HG03159 (cell line): ENCODE data around the gene KIF17.

Experiments
- ATAC-seq: cut with Tn5 transposase; IDR thresholded peaks from one replicate; pipeline ENCODE4 v1.9.1; 2021; ENCODE audit warnings: mild to moderate bottlenecking, moderate library complexity; ENCODE audit not compliant: unreplicated experiment

Gene KIF17

DNA sequence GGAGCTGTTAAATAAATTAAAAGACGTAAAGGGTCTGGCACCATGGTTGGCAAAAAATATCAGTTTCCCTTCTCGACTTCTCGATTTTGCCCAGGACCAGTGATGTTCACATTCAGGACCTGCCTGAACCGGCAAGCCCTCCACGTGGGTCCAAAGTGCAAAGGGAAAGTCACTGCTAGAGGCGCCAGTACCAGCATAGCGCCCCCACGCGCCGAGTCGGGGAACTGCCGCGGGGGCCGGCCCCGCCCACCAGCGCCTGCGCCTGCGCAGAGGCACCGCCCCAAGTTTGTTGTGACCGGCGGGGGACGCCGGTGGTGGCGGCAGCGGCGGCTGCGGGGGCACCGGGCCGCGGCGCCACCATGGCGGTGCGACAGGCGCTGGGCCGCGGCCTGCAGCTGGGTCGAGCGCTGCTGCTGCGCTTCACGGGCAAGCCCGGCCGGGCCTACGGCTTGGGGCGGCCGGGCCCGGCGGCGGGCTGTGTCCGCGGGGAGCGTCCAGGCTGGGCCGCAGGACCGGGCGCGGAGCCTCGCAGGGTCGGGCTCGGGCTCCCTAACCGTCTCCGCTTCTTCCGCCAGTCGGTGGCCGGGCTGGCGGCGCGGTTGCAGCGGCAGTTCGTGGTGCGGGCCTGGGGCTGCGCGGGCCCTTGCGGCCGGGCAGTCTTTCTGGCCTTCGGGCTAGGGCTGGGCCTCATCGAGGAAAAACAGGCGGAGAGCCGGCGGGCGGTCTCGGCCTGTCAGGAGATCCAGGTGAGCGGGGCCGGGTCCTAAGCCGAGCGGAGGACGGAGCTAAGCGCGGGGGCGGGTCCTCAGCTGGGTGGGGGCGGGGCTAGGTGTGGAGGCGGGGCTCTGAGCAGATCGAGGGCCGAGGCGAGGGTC is 84.4 kb downstream of the KIF17 start, which contains the start of gene PINK1:
TSS of gene PINK1 (plus strand) at position 269 of the 875 bp plus-strand sequence. CDS start at position 360, 91 bp downstream.
- ATAC-seq = peak; percentile 51

DNA sequence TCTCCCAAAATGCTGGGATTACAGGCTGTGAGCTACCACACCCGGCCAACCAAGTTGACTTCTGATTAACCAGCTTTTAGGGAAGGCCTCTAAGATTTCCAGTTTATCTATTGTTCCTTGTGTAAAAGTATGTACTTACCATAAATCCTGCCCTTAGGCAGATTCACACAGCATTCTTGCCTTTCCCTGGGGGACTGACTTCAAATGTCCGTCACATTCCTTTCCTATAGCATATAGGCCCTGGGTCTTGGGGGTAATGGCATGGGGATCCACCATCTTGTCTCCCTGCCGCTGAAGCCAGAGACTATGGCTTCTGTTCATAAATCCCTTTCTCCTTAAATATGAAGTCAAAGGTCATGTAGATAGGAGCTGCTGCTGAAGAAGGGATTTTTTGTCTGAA is 85.4 kb downstream of the KIF17 start:
- no peak for ATAC-seq

DNA sequence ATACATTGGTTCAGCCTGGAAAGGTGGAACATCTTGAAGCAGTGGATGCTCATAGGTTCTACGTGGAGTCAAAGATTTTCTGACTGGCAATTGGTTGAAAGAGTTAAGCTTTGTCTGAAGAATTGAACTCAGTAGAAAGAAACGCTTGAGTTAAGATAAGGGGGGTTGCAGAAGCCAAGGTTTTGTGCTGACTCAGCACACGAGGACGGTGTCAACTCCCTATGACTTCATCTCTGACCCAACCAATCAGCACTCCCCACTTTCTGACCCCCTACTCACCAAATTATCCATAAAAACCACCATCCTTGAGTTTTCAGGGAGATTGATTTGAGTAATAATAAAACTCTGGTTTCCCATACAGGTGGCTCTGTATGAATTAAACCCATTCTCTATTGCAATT is 87.1 kb downstream of the KIF17 start:
- ATAC-seq = no peak

DNA sequence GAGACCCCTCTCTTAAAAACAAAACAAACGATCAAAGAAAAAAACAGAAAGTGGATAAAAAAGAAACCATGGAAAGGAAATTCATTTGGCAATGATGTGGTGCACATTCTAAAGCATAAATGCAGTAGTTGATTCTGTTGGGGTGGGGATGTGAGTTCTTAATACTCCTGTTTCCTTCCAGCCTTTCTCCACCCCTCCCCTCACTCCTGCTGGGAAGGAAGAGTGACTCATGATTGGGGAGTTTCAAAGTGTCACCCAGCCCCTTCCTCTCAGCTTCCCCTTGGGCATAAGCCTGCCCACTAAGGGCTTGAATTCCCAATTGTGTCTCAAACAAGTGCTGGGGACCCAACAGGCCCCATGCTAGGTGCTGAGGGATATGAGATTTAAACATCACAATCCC is 91.3 kb downstream of the KIF17 start:
- ATAC-seq = no peak

DNA sequence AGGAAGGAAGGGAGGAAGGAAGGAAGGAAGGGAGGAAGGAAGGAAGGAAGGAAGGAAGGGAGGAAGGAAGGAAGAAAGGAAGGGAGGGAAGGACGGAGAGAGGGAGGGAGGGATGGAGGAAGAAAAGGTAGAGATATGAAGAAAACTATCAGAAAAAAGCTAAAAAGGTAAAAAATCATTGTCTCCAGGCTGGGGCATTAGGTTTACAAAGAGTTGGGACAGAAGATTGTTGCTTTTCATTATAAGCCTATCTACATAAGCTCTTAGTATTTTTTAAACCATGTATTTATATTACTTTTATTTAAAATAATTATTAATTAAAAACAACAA is 91.7 kb downstream of the KIF17 start:
- no peak for ATAC-seq

DNA sequence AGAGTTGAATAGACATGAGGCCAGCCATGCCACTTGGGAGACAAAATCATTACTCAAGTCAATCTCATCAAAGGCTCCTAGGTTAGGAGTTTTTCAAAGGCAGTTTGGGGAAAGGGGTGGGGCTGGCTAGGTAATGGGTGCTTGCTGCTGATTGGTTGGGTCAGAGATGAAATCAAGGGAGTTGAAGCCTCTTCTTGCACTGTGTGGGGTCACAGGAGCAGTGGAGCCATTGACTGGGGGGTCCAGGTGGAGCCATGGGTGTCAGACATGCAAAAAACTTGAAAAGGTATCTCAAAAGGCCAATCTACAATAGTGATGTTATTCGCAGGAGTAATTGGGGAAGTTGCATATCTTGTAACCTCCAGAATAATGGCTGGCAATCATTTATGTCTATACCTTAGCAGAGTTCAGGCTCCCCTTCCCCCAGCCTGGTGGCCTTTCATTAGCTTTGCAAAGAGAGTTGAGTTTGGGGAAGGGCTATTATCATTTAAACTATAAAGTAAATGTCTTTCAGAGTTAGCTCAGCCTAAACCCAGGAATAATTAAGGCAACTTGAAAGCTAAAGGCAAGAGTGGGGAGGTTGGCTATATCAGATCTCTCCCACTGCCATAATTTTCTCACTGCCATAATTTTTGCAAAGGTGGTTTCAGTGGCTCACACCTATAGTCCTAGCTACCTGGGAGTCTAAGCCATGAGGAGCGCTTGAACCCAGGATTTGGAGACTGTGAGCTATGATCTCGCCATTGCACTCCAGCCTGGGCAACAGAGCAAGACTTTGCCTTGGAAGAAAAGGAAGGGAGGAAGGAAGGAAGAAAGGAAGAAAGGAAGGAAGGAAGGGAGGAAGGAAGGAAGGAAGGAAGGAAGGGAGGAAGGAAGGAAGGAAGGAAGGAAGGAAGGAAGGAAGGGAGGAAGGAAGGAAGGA is 92.4 kb downstream of the KIF17 start:
- no peak for ATAC-seq

DNA sequence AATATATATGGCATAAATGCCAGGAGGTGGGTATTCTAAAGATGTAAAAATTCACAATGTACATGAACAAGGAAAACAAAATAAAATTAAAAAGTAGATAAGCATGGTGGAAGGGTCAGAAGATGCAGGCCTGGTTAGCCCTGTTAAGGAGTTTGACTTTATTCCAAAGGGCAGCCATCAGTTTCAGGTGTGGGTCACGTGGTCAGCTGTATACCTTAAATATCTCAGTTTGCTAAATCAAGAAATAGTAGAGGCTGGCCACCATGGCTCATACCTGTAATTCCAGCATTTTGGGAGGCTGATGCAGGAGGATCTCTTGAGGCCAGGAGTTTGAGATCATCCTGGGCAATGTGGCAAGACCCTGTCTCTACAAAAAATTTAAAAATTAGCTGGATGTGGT is 93.1 kb downstream of the KIF17 start:
- ATAC-seq = no peak

DNA sequence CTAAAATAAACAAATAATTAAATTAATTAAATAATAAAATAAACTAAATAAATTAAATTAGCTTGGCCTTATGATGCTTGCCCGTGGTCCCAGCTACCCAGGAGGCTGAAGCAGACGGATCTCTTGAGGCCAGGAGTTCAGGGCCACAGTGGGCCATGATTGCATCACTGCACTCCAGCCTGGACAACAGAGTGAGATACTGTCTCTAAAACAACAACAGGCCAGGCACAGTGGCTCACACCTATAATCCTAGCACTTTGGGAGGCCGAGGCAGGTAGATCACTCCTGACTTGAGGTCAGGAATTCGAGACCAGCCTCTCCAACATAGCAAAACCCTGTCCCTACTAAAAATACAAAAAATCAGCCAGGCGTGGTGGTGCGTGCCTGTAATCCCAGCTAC is 96.8 kb downstream of the KIF17 start:
- no peak for ATAC-seq

DNA sequence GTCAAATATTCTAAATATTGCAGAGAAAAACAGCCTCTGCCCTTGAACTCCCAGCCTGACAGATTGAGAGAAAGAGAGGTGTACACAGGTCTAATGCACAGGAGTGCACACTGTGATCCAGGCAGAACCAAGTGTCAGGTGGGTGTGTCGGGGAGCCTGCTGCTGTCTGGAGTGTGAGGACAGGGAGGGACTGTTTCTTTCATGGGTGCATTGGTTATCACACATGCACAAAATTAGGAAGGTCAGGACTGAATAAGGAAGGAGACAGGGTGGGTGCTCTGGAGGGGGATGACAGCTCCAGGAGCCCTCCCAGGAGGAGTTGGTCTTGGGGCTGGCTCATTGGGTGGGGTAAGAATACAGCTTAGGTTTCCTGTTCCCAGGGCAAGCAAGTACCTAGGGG is 97.8 kb downstream of the KIF17 start:
- no peak for ATAC-seq

DNA sequence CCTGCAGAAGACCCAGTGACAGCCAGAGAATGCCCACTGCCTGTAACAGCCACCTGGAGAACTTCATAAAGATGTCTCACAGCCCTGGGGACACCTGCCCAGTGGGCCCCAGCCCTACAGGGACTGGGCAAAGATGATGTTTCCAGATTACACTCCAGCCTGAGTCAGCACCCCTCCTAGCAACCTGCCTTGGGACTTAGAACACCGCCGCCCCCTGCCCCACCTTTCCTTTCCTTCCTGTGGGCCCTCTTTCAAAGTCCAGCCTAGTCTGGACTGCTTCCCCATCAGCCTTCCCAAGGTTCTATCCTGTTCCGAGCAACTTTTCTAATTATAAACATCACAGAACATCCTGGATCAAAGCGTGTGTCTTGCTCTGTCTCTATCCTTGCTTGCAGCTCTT is 99.3 kb downstream of the KIF17 start:
- no peak for ATAC-seq

DNA sequence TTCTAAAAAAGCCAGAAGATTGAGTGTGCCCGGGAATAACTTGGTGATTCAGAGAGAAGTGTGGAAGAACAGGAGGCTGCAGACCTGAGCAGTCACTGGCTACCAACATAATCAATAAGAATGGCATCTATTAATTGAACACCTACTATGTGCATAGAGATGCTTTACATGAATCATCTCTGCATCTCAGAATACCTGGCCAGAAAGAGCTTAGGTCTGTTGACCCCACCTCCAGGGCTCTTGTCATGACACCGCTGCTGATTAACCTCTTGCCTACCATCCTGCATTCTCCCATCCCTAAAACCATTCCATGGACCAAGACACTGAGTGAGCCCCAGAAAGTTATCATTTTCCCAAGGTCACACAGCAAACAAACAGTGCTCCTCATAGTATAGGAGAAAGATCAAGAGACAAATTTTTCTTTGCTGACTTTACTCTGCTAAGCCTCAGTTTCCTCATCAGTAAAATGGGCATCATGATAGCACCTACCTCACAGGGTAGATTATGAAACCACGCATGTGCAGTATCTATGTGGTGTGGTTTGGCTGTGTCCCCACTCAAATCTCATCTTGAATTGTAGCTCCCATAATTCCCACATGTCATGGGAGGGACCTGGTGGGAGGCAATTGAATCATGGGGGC is 100.8 kb downstream of the KIF17 start:
- no peak for ATAC-seq

DNA sequence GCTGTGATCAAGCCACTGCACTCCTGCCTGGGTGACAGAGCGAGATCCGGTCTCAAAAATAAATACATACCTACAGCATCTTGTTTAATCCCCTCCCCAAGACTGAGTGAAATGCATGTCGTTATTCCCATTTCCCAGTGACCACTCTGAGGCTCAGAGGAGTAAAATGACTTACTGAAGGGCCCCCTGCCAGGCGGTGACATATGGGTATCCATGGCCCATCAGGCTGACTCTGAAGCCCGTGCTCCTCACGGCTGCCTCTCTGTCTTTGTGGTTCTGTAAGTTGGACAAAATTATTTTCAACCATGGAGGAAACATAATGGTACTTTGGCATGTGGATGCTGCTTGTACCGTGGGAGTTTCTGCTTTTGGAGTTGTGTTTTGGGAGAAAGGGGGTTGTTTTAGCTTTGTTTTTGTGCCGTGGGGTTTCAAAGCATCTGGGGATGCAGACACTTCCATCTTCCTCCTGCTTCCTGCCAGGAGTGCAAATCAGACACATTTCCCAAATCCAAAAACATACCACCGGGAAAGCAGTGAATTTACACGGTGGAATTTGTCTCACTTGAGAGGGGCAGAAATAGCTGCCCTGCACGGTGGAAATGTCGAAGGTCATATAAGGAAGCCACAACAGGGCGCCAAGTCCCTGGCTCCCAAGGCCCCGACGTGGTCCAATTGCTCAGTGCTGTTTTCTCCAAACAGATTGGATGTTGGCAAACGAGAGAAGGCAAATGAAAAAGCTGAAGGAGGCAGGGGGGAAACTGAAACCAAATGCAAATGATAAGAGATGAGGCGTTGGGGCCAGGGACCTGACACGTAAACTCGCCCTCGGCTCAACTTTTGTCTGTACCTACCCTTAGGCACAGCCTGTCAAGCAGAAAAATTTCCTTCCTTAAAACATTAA is 101.6 kb downstream of the KIF17 start:
- no peak for ATAC-seq

DNA sequence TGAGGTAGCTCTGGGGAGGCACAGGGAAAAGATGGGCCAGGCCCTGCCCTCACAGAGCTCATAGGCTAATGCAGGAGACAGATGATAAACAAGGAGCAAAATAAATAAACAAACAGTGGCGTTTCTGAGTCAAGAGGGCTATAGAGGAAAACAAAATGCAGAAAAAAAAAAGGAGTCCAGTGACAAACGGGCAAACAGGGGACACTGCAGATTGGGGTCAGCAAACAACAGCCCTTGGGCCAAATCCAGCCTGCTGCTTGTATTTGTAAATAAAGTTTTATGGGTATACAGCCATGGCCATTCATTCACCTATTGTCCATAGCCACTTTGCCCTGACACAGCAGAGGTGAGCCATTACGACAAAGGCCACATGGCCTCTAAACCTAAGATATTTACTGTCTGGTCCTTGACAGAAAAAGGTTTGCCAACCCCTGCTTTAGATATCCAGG is 103.7 kb downstream of the KIF17 start:
- ATAC-seq = no peak
